Stimulated activated CD8-positive, alpha-beta memory T cell treated with anti-CD3 and anti-CD28 coated beads, Interleukin-15, amount 100 ng/mL, for 24 hours (primary cell): ENCODE measurements around the gene CCDC86.

ENCODE experiments used
- DNase-seq: peaks from one replicate; pipeline ENCODE4 v3.0.0-alpha.2; 2020; ENCODE audit warnings: low read depth

CCDC86 gene

DNA sequence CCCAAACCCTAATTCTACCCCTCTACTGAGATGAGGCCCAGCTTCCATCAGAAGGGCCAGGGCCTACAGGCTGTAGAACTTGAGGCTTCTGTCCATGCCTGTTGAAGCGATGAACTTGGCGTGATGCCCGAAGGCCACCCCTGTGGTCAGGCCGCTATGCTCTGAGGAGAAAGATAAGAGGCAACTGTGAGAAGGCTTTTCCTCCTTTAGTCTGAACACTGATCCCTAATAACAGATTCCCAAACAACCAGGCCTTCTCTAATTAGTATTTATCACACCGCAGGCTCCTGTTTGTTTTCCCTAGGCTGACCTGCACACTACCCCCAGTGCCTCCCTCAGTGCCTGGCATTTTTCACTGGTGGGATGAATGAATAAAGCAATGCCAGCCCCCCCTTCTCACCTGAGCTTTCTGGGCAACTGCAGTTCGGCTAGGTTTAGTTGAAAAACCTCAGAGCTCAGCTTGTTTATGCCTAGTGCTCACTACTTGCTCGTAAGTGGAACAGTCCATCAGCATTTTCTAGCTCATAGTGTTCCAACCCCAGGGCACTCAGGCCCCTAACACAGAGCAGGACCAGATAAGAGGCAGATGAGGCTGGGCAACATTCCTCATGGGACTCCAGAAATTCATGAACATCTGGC lies 49.3 kb downstream of the CCDC86 start:
- DNase-seq = no peak

GRCh38 chr11:60895687-60896086 lies 53.8 kb downstream of the CCDC86 start:
- DNase-seq = no peak

- no peak for DNase-seq
Measured at GRCh38 chr11:60897496-60897895, 55.6 kb downstream of the CCDC86 start.

- no peak for DNase-seq
Measured at GRCh38 chr11:60899046-60899936, 57.4 kb downstream of the CCDC86 start.

DNA sequence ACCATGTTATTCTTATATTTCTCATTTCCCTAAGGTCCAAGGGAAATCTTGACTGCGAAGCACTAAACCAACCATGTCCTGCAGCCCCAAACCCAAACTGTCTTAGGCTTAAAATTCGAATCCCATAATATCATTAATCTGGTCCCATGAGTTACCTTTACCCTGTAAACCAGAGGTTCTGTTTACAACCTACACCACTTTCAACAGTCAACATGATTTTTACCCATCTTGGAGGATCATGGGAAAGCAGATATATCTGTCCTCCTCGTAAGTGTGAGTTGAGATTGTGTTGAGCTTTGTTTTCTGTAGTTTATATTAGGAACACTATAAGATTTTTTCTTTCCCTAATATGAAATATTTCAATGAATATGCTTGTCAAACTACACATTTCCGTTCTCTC lies 58.1 kb downstream of the CCDC86 start:
- no peak for DNase-seq
